NCI-H345 (cell line): ENCODE measurements around the gene FBRSL1.

Experiments
- DNase-seq: peaks from one replicate; lab custom pipeline; 2025; lab: John Stamatoyannopoulos, UW

Gene FBRSL1

GRCh38 chr12:132558861-132559623 lies 69.1 kb downstream of the FBRSL1 start:
- DNase-seq, result no peak

GRCh38 chr12:132559652-132560363 lies 69.9 kb downstream of the FBRSL1 start:
- peak; percentile 86 for DNase-seq

GRCh38 chr12:132560364-132560613 lies 70.3 kb downstream of the FBRSL1 start:
- peak; percentile 42 for DNase-seq

DNA sequence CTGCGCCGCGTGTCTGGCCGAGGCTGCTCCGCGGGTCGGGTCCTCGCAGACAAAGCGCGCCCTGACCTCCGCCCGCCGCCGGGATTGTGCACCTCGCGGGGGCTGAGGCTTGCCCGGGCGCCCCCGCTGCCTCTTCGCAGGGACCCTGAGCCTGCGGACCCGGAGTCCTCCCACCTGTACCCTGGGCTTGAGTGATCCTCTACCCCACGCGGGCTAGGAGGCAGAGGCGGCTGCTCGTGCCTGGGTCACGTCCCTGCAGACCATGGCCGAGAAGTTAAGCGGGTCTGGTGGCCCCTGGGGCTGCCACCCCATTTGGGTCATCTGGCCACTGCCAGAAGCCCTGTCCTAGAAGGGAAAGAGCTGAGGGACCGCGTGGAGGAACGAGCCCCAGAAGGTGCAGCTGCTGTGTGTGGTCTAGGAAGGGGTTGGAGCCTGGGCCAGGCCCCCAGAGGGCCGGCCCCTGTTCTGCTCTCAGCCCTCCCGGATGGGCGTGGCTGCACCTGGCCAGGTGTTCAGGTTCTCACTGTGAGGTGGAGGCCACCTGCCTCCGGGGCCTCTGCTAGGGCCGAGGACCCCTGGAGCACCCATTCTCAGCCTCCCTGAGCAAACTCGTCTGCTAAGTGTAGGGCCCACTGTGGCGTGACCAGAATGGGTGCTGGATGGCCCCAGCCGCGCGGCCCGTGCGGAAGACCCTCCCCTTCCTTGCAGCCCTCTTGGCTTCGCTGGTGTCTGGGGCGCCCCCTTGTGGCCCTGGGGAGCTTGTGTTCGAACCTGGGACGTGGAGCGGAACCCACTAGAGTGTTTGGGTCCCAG lies 70.9 kb downstream of the FBRSL1 start:
- peak; percentile 92 for DNase-seq
